HAP-1 (cell line): ENCODE data around the gene RPL31.

Experiments used
- DNase-seq, 2 experiments: peaks; one replicate each; pipeline ENCODE4 v3.0.0-alpha.2; 2016 to 2020; ENCODE audit warnings: low spot score in 2 of 2
- H3K27me3 ChIP-seq: fragments of 250-450 bp; sonication (Bioruptor Pico); 2 replicates; pipeline ENCODE4 v1.5.1; 2020; ENCODE audit warnings: low read depth, mild to moderate bottlenecking, moderate library complexity
- H3K36me3 ChIP-seq: fragments of 250-450 bp; sonication (Bioruptor Pico); replicated peaks from 2 replicates; pipeline ENCODE4 v1.5.1; 2020; ENCODE audit warnings: mild to moderate bottlenecking
- H3K4me1 ChIP-seq: fragments of 250-450 bp; sonication (Bioruptor Pico); 2 replicates; pipeline ENCODE4 v1.5.1; 2020; ENCODE audit warnings: mild to moderate bottlenecking
- H3K4me3 ChIP-seq: fragments of 250-450 bp; sonication (Bioruptor Pico); 2 replicates; pipeline ENCODE4 v1.5.1; 2020; ENCODE audit warnings: mild to moderate bottlenecking, moderate library complexity
- H3K9me3 ChIP-seq: fragments of 250-450 bp; sonication (Bioruptor Pico); 2 replicates; pipeline ENCODE4 v1.5.1; 2020; ENCODE audit warnings: mild to moderate bottlenecking, moderate library complexity
- in situ Hi-C: fragments of 300-500 bp; cut with MboI; formaldehyde crosslinking; loops from 3 replicates; pipeline ENCODE4 v1.14.3; 2020; ENCODE audit warnings: low sequenced_read_pairs, inconsistent platforms, mixed read lengths

The RPL31 gene

DNA sequence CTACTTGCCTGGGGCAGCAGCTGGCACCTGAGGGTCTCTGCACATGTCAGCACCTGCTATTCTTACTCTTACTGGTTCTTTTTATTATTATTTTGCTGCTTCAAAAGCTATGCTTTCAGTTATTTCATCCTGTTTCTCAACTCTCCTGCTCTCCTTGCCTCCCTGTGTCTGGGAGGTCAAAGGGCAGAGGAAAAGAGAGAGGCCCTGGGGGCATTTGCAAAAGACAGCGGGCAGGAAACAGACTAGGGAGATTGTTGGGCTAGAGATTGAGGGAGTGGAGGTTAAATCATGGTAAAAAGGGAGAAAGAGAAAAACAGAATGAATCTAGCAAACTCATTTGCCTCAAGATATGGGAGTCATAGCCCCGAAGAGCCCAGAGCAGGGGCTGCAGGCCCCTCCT is 21.1 kb upstream of the RPL31 start:
- Histone ChIP-seq H3K4me1 (0 out of 2 replicates have a peak, but pooled peaks cover 6% of the 10 kb centered on the region), H3K27me3 (no peaks in the 10 kb centered on the region), H3K36me3 (no peaks in the 10 kb centered on the region), H3K4me3 (no peak overlapping the region), H3K9me3 (no peaks in the 10 kb centered on the region)
- in situ Hi-C loops, result loop anchor here (25.0 kb wide), 1 partner anchor 569 kb away; the partner anchor contains the start of gene CHST10
- no peak for DNase-seq

DNA sequence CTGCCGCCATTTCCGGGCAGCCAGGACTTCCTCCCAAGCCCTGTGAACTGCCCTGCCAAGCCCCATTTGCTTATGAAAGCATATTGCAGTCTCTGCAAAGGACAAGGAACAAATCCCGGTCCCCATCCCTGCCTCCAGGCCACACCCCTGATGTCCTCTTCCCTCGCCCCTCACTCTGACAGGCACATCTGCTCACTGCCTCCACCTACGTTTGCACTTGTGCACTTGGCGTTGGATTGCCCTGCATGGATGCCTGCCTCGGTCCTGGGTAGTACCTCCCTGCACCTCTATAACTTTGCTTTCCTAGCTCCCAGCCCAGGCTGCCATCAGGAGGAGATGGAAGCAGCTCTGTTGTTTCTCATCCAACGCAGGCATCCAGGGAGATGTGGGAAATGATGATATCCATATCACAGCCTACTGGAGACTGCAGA is 19.6 kb upstream of the RPL31 start:
- Histone ChIP-seq H3K4me3 (no peak overlapping the region), H3K27me3 (no peaks in the 10 kb centered on the region), H3K4me1 (0 out of 2 replicates have a peak, but pooled peaks cover 6% of the 10 kb centered on the region), H3K9me3 (no peaks in the 10 kb centered on the region), H3K36me3 (no peaks in the 10 kb centered on the region)
- in situ Hi-C loops, result loop anchor here (25.0 kb wide), 1 partner anchor 570 kb away; the partner anchor contains the start of gene CHST10
- no peak for DNase-seq

DNA sequence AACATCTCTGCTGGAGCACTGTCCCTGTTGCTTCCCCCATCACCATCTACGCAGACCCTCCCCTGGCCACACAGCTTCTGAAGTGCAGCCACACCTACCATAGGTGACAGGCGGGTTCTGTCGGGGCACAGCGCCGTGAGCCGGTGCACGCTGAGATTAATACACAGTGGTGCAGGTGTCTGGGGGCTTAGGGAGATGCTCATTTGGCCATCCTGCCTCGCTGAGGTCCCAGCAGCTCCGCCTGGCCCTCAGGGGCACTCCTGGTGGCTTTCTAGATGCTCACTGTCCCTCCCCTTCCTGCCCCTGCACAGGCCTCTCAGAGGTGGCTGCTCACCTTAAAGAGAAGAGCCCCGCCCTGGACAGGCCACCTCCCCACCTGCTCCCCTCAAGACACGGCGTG is 18.9 kb upstream of the RPL31 start:
- no peaks in the 10 kb centered on the region for H3K27me3 ChIP-seq
- in situ Hi-C loops, result loop anchor here (25.0 kb wide), 1 partner anchor 571 kb away; the partner anchor contains the start of gene CHST10

DNA sequence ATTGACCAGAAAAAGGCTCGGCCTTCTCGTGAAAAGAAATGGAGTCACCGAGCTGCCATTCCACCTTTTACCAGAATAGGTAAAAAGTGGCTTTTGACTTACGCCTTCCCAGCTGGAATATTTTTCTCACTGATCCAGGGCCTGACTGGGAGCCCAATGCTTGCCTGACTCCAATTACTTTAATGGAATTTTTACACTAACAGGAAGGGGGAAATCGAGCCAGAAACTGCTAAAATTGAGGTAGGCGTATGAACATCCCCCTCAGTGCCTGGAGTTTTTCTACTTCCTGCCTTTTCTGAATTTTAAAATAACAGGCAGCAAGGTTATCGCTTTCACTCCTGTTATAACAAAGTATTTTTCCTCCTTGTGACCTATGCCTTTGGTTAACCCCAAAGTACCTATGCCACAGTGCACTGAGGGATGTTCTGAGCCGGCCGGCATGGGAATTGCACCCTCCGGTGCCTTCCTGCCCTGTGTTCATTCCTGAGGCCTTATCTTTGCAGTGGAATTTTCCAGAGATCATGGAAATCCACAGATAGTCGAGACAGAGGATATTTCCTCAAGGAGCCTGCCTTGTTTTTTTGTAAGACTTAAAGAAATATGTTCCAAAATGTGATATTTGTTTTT is 18.3 kb upstream of the RPL31 start:
- DNase-seq, result no peak
- no peak overlapping the region for H3K4me3 ChIP-seq
- no peaks in the 10 kb centered on the region for H3K9me3 ChIP-seq
- H3K36me3 ChIP-seq, result no peaks in the 10 kb centered on the region
- no peaks in the 10 kb centered on the region for H3K4me1 ChIP-seq
- in situ Hi-C loops, result loop anchor here (25.0 kb wide), 1 partner anchor 571 kb away; the partner anchor contains the start of gene CHST10
- H3K27me3 ChIP-seq, result no peaks in the 10 kb centered on the region

More for the DNA sequence above, 18.9 kb upstream of the RPL31 start:
- Histone ChIP-seq H3K36me3 (no peaks in the 10 kb centered on the region), H3K4me3 (no peak overlapping the region), H3K9me3 (no peaks in the 10 kb centered on the region), H3K4me1 (0 out of 2 replicates have a peak, but pooled peaks cover 4% of the 10 kb centered on the region)
- DNase-seq, result no peak

DNA sequence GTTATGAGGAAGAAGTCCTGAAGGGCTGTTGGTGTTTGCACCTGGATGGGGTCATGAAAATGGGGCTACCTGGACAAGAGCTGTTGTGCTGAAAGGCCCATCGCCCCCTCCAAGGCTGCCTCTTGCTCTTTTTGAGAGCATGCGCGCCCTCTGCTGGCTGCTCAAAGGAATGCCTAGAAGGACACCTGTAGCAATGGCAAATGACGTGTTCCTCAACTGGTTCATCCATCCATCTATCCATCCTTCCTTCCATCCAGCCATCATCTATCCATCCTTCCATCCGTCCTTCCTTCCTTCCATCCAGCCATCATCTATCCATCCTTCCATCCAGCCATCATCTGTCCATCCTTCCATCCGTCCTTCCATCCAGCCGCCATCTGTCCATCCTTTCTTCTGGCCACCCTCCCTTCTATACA is 17.2 kb upstream of the RPL31 start:
- Histone ChIP-seq H3K4me1 (no peaks in the 10 kb centered on the region), H3K27me3 (no peaks in the 10 kb centered on the region), H3K9me3 (no peaks in the 10 kb centered on the region), H3K36me3 (no peaks in the 10 kb centered on the region), H3K4me3 (no peak overlapping the region)
- in situ Hi-C loops, result loop anchor here (25.0 kb wide), 1 partner anchor 573 kb away; the partner anchor contains the start of gene CHST10
- DNase-seq, result peak; percentile 67 to 85

DNA sequence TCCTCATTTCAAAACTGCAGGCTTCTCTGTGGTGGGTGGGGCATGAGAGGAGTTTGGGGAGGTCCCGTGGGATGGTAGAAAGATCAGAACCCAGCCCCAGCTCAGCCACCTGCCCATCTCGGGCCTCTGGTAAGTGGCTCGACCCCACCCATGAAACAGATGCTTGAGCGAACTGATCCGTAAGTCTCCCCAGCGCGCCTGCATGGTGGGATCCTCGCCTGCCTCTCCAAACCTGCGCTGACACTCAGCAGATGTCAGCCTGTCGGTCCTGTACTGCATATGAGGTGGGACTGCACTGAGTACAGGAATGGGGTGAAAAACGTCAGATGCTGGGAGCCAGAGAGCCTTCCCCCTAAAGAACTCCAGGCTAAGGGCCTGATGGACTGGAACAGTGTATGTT is 15.9 kb upstream of the RPL31 start:
- Histone ChIP-seq H3K9me3 (no peaks in the 10 kb centered on the region), H3K36me3 (no peaks in the 10 kb centered on the region), H3K27me3 (no peaks in the 10 kb centered on the region), H3K4me1 (no peaks in the 10 kb centered on the region), H3K4me3 (no peak overlapping the region)
- DNase-seq, result no peak
- in situ Hi-C loops, result loop anchor here (25.0 kb wide), 1 partner anchor 574 kb away; the partner anchor contains the start of gene CHST10

DNA sequence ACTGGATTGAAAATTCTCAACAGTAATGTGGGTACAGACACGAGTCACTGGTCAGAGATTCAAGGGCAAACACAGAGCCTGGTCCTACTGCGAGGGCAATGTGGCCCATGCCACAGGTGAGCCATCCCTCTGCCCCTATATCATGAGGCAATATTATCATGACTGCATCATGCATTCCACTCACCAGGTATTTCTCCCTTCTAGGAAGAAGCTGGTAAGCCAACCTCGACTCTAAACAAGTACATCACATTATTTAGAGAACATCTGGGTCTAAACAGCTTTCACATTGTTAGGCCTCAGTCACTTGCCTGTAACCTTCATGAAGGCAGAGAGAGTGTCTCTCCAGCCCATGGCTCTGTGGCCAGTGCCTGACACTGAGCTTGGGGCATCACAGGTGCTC is 14.6 kb upstream of the RPL31 start:
- Histone ChIP-seq H3K36me3 (no peaks in the 10 kb centered on the region), H3K4me1 (no peaks in the 10 kb centered on the region), H3K9me3 (no peaks in the 10 kb centered on the region), H3K4me3 (no peak overlapping the region), H3K27me3 (no peaks in the 10 kb centered on the region)
- DNase-seq, result no peak
- in situ Hi-C loops, result loop anchor here (25.0 kb wide), 1 partner anchor 575 kb away; the partner anchor contains the start of gene CHST10

DNA sequence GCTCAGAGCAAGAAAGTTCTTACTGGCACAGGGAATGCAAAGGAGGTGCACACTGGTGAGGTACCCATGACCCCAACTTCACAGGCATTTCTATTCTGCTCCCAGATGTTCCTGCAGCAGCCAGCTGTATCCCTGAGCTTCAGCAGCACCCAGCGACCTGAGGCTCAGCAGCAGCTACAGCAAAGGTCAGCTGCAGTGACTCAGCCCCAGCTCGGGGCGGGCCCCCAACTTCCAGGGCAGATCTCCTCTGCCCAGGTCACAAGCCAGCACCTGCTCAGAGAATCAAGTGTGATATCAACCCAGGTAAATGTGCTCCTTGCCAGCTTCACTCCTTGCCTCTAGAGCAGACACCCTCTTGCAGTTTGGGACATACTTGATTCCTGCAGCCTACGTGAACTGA is 14.1 kb upstream of the RPL31 start:
- no peaks in the 10 kb centered on the region for H3K36me3 ChIP-seq
- in situ Hi-C loops, result loop anchor here (25.0 kb wide), 1 partner anchor 576 kb away; the partner anchor contains the start of gene CHST10
- no peaks in the 10 kb centered on the region for H3K4me1 ChIP-seq
- no peaks in the 10 kb centered on the region for H3K27me3 ChIP-seq
- DNase-seq, result no peak
- no peak overlapping the region for H3K4me3 ChIP-seq
- H3K9me3 ChIP-seq, result no peaks in the 10 kb centered on the region

DNA sequence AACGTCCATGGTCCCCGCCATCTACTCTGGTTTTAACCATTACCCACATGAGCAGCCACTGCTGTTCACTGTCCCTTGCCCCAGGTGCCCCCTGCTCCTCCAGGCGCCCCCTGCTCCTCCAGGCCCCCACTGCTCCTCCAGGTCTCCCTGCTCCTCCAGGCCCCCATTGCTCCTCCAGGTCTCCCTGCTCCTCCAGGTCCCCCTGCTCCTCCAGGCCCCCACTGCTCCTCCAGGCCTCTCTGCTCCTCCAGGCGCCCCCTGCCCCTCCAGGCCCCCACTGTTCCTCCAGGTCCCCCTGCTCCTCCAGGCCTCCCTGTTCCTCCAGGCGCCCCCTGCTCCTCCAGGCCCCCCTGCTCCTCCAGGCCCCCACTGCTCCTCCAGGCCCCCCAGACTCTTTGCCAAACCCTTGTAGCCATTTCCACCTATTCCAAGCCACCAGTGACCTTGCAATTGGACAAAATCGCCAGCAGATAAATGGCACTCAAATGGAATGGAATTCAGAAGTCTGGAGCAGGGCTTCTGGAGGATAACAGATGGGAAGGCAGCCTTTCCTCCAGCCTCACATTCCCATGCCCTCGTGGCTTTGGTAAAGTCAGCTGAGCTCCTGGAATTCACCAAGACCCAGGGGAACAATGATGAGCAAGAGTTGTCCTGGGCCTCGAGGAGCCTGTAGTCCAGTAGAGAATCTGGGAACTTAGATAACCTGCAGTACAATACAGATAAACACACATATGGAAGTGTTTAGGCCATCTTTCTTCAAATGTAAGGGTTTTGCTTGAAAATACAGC is 13.3 kb upstream of the RPL31 start:
- H3K4me3 ChIP-seq, result no peak overlapping the region
- DNase-seq, result no peak
- H3K36me3 ChIP-seq, result no peaks in the 10 kb centered on the region
- no peaks in the 10 kb centered on the region for H3K9me3 ChIP-seq
- no peaks in the 10 kb centered on the region for H3K4me1 ChIP-seq
- no peaks in the 10 kb centered on the region for H3K27me3 ChIP-seq
- in situ Hi-C loops, result loop anchor here (25.0 kb wide), 1 partner anchor 577 kb away; the partner anchor contains the start of gene CHST10

DNA sequence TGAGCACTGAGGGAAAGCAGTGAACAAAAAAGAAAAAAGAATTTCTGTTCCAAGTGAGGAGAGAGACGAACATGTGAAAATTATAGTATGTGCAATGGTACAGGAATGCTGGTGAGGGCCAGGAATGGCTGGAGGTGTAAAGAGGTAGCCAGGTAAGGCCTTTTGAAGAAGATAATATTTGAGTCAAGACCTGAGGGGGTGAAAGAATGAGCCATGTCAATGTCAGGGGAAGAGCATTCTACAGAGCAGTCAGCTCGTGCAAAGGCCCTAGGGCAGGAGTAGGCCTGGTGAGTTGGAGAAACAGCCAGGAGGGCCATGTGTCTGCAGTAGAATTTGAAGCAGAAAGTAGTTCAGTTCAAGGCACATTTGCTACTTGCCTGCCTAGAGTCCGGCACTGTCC is 12.4 kb upstream of the RPL31 start:
- in situ Hi-C loops, result loop anchor here (5.0 to 25.0 kb wide), 3 partner anchors 257 to 577 kb away; partner anchors contain the start of gene CHST10
- Histone ChIP-seq H3K4me1 (no peaks in the 10 kb centered on the region), H3K9me3 (no peaks in the 10 kb centered on the region), H3K36me3 (no peaks in the 10 kb centered on the region), H3K4me3 (no peak overlapping the region), H3K27me3 (no peaks in the 10 kb centered on the region)
- no peak for DNase-seq

DNA sequence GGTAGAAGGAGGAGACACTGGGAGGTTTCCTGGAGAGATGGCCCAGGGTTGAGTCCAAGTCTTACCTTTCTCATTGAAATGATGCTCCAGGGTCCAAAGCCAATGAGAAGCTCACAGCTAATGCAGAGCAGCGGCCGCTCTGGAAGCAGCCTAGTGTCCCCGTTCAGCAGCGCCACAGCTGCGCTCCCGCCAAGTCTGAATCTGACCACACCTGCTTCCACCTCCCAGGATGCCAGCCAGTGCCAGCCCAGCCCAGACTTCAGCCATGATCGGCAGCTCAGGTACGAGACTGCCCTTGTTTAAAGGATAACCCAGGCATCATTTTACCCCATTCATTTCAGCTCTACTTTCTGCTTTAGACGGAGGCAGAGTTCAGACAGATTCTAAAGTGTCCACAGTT is 11.9 kb upstream of the RPL31 start:
- no peak for DNase-seq
- no peak overlapping the region for H3K4me3 ChIP-seq
- in situ Hi-C loops, result loop anchor here (5.0 to 25.0 kb wide), 3 partner anchors 258 to 578 kb away; partner anchors contain the start of gene CHST10
- no peaks in the 10 kb centered on the region; the same call in 1 of the 2 replicates for H3K36me3 ChIP-seq
- no peaks in the 10 kb centered on the region for H3K27me3 ChIP-seq
- H3K4me1 ChIP-seq, result no peaks in the 10 kb centered on the region
- H3K9me3 ChIP-seq, result no peaks in the 10 kb centered on the region

DNA sequence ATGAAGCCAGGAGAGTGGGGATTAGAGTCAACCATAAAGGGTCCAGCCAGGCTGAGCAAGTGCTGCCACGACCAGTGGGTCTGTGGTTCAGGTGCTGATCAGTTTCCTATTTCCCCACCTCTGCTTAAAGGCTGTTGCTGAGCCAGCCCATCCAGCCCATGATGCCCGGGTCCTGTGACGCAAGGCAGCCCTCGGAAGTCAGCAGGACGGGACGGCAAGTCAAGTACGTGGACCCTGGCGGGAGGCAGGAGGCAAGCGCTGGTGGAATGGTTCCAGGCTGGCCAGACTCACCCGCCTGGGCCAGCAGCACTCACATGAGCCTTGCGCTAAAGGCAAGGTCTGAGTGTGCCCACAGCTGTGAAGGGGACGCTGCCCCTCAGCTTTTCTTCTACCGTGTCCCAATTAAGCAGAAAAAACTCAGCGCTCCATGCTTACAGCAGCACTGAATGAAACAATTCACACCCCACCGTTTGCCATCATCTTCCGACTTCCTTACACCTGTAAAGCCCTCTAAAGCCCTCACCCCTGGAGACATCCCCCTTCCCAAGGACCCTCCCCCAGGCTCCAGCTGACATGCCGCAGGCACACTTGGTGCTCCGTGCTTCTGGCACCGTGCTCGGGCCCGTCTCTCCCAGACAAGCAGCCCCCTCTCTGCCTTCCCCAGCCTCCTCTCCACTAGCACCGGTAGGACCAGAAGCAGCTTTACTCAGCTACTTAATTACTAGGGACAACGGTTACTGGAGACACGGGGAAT is 11.3 kb upstream of the RPL31 start:
- in situ Hi-C loops, result loop anchor here (5.0 to 25.0 kb wide), 3 partner anchors 259 to 579 kb away; partner anchors contain the start of gene CHST10
- H3K9me3 ChIP-seq, result no peaks in the 10 kb centered on the region
- no peak for DNase-seq
- H3K27me3 ChIP-seq, result no peaks in the 10 kb centered on the region
- H3K4me1 ChIP-seq, result no peaks in the 10 kb centered on the region; the same call in 1 of the 2 replicates
- H3K36me3 ChIP-seq, result no peaks in the 10 kb centered on the region; the same call in 1 of the 2 replicates
- H3K4me3 ChIP-seq, result no peak overlapping the region

DNA sequence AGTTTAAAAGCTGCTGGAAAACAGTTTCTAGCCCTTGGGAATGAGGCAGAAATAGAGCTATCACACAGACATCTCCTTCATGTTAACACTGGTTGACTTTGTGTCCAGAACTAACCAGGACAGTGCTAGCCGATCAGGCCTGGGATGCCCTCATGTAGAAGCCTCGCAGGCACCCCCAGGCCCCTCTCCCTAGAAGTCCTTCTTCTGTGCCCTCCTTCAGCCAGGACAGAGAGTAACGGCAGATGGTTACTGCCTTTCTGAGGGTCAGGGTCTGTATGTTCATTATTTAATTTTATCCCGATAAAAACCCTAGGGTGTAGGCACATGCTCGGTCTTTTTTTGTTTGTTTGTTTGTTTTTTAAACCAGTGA is 10.7 kb upstream of the RPL31 start:
- in situ Hi-C loops, result loop anchor here (5.0 to 25.0 kb wide), 3 partner anchors 259 to 579 kb away; partner anchors contain the start of gene CHST10
- no peaks in the 10 kb centered on the region; the same call in 1 of the 2 replicates for H3K36me3 ChIP-seq
- H3K4me3 ChIP-seq, result no peak overlapping the region
- H3K27me3 ChIP-seq, result no peaks in the 10 kb centered on the region
- H3K4me1 ChIP-seq, result peaks cover 4% of the 10 kb centered on the region
- no peak for DNase-seq
- no peaks in the 10 kb centered on the region for H3K9me3 ChIP-seq
